ENCODE data around the gene MSL3. TPM values are rescaled to one million over a fixed set of nuclear protein-coding genes. Genes with fewer than 3 reads are reported as not detected.
A peak's percentile ranks its signal among the peaks of the same experiment; 100 is the strongest.

The MSL3 gene
- total RNA-seq, 4 donors from 2014 or later, result 19.4 to 30.4 (median 27.3) TPM

DNA sequence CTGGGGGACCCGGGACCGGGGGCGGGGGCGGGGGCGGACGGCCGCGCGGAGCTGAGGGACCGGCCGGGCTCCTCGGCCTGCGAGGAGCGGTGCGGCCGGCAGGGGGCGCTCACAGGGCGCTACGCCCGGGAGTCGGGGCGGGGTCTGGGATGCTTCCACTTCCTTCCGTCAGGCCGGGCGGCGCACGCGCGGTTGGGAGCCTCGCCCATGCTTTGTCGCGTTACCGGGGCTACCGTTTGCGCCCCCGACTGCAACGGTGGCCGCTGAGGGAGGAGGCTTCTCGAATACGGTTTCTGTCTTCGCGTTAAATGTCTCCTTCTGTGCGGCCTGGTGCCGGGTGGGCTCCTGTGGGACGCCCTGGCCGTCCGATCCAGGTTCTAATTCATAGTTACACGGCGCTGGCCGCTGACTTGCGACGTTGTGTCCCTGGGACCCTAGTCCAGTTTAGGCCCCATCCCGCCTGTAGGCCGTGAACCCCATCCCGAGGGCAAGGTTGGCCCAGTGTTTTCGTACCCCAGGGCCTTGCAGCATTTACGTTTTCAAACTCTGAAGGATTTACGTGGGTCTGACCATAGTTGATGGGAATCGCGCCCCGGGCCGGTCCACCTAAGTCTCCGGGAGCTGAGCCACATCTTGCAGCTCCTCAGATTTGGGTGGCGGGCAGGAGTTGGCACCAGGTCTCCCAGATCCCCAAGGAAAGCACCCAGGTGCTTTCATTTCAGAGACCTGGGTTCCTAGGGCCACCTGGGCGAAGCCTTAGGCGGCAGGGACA lies 549 bp downstream of the MSL3 start:
- whole genome bisulfite sequencing, 2 donors, result 0 to 50% methylated on average over 8 to 65 of the region's 66 CpGs
- Histone ChIP-seq H3K36me3 (peaks cover 0 to 24% (median 0%) of the 10 kb centered on the region in 3 donors), H3K4me3 (peak overlapping the region; percentile 61 to 81 (median 65)), H3K27me3 (no peaks in the 10 kb centered on the region), H3K4me1 (peaks cover 0 to 10% (median 0%) of the 10 kb centered on the region in 4 donors), H3K9me3 (no peaks in the 10 kb centered on the region), H3K27ac (peak overlapping the region; percentile 86 to 94 (median 89))
- DNase-seq (ENCODE audit: low spot score in 2 of 2), result peak; percentile 62 to 69
- TF ChIP-seq EP300 (IDR thresholded peaks at IDR 0.05), result peak in 1 of 2 donors; percentile 70
- TF ChIP-seq POLR2A (IDR thresholded peaks at IDR 0.05), result peak in 1 of 2 donors; percentile 45
- TF ChIP-seq, protein P1, sequence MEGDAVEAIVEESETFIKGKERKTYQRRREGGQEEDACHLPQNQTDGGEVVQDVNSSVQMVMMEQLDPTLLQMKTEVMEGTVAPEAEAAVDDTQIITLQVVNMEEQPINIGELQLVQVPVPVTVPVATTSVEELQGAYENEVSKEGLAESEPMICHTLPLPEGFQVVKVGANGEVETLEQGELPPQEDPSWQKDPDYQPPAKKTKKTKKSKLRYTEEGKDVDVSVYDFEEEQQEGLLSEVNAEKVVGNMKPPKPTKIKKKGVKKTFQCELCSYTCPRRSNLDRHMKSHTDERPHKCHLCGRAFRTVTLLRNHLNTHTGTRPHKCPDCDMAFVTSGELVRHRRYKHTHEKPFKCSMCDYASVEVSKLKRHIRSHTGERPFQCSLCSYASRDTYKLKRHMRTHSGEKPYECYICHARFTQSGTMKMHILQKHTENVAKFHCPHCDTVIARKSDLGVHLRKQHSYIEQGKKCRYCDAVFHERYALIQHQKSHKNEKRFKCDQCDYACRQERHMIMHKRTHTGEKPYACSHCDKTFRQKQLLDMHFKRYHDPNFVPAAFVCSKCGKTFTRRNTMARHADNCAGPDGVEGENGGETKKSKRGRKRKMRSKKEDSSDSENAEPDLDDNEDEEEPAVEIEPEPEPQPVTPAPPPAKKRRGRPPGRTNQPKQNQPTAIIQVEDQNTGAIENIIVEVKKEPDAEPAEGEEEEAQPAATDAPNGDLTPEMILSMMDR (IDR thresholded peaks at IDR 0.05), result peak; percentile 69 to 89 (median 81)

DNA sequence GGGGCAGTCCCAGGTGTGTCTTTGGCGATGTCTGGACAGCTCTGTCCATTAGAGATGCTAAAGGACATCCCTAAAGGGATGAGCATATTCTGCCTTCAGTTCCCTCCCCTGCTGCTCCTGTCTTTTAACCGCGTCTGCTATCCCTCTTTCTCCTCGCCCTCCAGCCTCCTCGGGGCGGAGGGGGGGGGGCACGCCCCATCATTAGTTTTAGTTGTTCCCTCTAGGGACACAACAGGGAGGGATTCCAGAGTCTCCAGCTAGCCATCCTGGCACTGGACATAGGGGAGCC lies 1.1 kb downstream of the MSL3 start:
- H3K9me3 ChIP-seq, result no peaks in the 10 kb centered on the region
- peak overlapping the region; percentile 61 to 81 (median 65) for H3K4me3 ChIP-seq
- peak overlapping the region; percentile 86 to 94 (median 89) for H3K27ac ChIP-seq
- H3K27me3 ChIP-seq, result no peaks in the 10 kb centered on the region
- DNase-seq (ENCODE audit: low spot score in 2 of 2), result no peak
- H3K4me1 ChIP-seq, result peaks cover 0 to 10% (median 0%) of the 10 kb centered on the region in 4 donors
- peaks cover 0 to 29% (median 0%) of the 10 kb centered on the region in 3 donors for H3K36me3 ChIP-seq
- 50% methylated on average over 7 of the region's 7 CpGs; no CpG with 5 or more reads in 1 of the 2 donors for WGBS, 2 donors
- TF ChIP-seq, protein P1 (IDR thresholded peaks at IDR 0.05), result no peak
- no peak for TF ChIP-seq EP300 (IDR thresholded peaks at IDR 0.05)
- TF ChIP-seq POLR2A (IDR thresholded peaks at IDR 0.05), result no peak

DNA sequence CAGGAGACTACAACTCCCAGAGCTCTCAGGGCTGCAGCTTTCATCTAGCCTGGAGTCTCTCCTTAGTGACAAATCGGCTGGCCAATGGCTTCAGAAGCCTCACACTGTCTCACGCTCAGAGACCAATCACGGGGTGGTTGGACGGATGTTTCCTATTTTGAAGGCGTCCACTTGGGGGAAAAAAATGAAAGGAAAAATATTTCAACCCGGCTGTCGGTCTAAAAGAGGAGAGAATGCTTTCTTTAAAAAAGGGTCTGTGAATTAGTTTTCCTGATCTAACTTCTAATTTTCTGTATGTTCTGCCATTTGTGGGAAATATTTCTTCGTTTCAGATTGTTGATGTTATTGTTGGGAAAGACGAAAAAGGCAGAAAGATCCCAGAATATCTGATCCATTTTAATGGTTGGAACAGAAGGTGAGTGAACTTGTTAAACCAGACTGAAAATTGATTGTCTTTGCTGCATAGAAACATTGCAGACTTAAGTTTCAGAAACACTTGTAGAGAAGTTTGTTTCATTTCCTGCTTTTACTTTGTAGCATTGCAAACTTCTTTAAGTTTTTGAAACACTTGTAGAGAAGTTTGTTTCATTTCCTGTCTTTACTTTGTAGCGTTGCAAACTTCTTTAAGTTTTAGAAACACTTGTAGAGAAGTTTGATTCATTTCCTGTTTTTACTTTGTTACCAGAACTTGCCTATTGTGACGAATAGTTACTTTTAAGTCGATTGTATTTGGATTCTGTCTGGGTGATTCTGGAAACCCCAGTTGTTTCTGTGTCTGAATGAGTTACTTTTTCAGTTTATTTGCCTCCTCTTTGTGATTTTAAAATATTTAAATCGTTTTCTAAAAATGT lies 1.6 kb downstream of the MSL3 start:
- Histone ChIP-seq H3K4me1 (peaks cover 0 to 10% (median 0%) of the 10 kb centered on the region in 4 donors), H3K36me3 (peaks cover 0 to 35% (median 0%) of the 10 kb centered on the region in 3 donors), H3K9me3 (no peaks in the 10 kb centered on the region), H3K27ac (peak overlapping the region in 3 of 4 donors; percentile 89 to 94 (median 89)), H3K27me3 (no peaks in the 10 kb centered on the region), H3K4me3 (peak overlapping the region; percentile 61 to 81 (median 65))
- TF ChIP-seq EP300 (IDR thresholded peaks at IDR 0.05) (peak in 1 of 2 donors; percentile 43), POLR2A (IDR thresholded peaks at IDR 0.05) (no peak)
- TF ChIP-seq, protein P1 (IDR thresholded peaks at IDR 0.05), result peak in 1 of 5 experiments; percentile 26
- WGBS, 2 donors, result 4 to 32% methylated on average over 13 of the region's 13 CpGs
- peak; percentile 48 to 75 for DNase-seq (ENCODE audit: low spot score in 2 of 2)

DNA sequence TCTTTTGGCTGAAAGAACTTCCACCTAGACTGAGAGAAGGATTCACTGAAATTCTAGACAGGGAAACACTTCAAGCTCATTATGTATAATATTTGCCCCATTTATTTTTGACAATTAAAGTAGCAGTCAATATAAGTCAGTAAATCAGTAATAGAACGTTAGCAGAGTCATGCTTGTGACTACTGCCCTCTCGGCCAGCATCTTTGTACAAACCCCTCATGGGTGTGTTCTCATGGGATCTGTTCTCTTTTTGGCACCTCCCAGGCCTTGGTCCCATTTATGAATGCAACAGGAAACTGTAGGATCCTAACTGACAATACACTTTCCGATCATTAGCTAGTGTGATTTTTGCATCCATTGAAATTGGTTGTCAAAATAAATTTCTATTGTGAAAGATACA lies 2.9 kb downstream of the MSL3 start:
- DNase-seq (ENCODE audit: low spot score in 2 of 2), result no peak
- H3K9me3 ChIP-seq, result no peaks in the 10 kb centered on the region
- no peak for TF ChIP-seq POLR2A (IDR thresholded peaks at IDR 0.05)
- TF ChIP-seq EP300 (IDR thresholded peaks at IDR 0.05), result no peak
- TF ChIP-seq, protein P1 (IDR thresholded peaks at IDR 0.05), result no peak
- H3K27me3 ChIP-seq, result no peaks in the 10 kb centered on the region
- H3K36me3 ChIP-seq, result peaks cover 0 to 47% (median 0%) of the 10 kb centered on the region in 3 donors
- H3K4me3 ChIP-seq, result no peak overlapping the region
- peaks cover 0 to 10% (median 0%) of the 10 kb centered on the region in 4 donors for H3K4me1 ChIP-seq
- H3K27ac ChIP-seq, result no peak overlapping the region
- WGBS, 2 donors, result 65 to 83% methylated on average over 3 of the region's 3 CpGs

Data from tibial nerve (tissue), 4 donors.